CD1c-positive myeloid dendritic cell (primary cell): ENCODE measurements around the gene ZNF296.
"Not testable (repeated sequence)": the region's sequence is repeated elsewhere in the genome, so short reads cannot be mapped to it uniquely, and the experiment has no call there.

Experiments
- DNase-seq: peaks from one replicate; pipeline ENCODE4 v3.0.0-alpha.2; 2016; ENCODE audit errors: extremely low spot score

The ZNF296 gene

GRCh38 chr19:45076029-45076850, at the start of gene ZNF296:
Gene ZNF296, minus strand, starts transcription at chr19:45076478. Its CDS starts 105 bp downstream, at chr19:45076373.
- peak; percentile 80 for DNase-seq

GRCh38 chr19:45125360-45125759, 49.1 kb upstream of the ZNF296 start:
- no peak for DNase-seq

- DNase-seq, result no peak
Observed at GRCh38 chr19:45124021-45124420, 47.7 kb upstream of the ZNF296 start.

- DNase-seq, result no peak
Observed at GRCh38 chr19:45123440-45123850, 47.2 kb upstream of the ZNF296 start.

- no peak for DNase-seq
Observed at GRCh38 chr19:45122832-45123231, 46.6 kb upstream of the ZNF296 start.

GRCh38 chr19:45121827-45122345, 45.6 kb upstream of the ZNF296 start:
- DNase-seq, result no peak

GRCh38 chr19:45119582-45119981, 43.3 kb upstream of the ZNF296 start:
- no peak for DNase-seq

- DNase-seq, result not testable (repeated sequence)
Observed at GRCh38 chr19:45118591-45119355, 42.5 kb upstream of the ZNF296 start.

- no peak for DNase-seq
Observed at GRCh38 chr19:45118106-45118505, 41.8 kb upstream of the ZNF296 start.

GRCh38 chr19:45117671-45118070, 41.4 kb upstream of the ZNF296 start:
- DNase-seq, result no peak

- peak; percentile 75 for DNase-seq
Observed at GRCh38 chr19:45117167-45117594, 40.9 kb upstream of the ZNF296 start.

GRCh38 chr19:45115809-45116615, 39.7 kb upstream of the ZNF296 start:
- peak; percentile 57 for DNase-seq

- no peak for DNase-seq
Observed at GRCh38 chr19:45114116-45114515, 37.8 kb upstream of the ZNF296 start.

GRCh38 chr19:45113628-45114027, 37.4 kb upstream of the ZNF296 start:
- no peak for DNase-seq

GRCh38 chr19:45112111-45112827, 36.0 kb upstream of the ZNF296 start:
- DNase-seq, result no peak

GRCh38 chr19:45110851-45111266, 34.6 kb upstream of the ZNF296 start:
- peak; percentile 38 for DNase-seq

GRCh38 chr19:45107621-45108150, 31.4 kb upstream of the ZNF296 start:
- no peak for DNase-seq

GRCh38 chr19:45106363-45106762, 30.1 kb upstream of the ZNF296 start:
- not testable (repeated sequence) for DNase-seq

GRCh38 chr19:45104658-45105349, 28.5 kb upstream of the ZNF296 start:
- no peak for DNase-seq
